Loucy (cell line): ENCODE measurements around the gene NOTCH2.

Source experiments
- EZH2phosphoT487 ChIP-seq: fragments of 200-600 bp; IDR thresholded peaks from 2 replicates; pipeline ENCODE4 v1.6.1; 2018; ENCODE audit warnings: antibody characterized with exemption, mild to moderate bottlenecking, moderate library complexity, borderline replicate concordance
- TF ChIP-seq, protein P1 (sequence below): fragments of 200-600 bp; sonication (generic); conservative IDR thresholded peaks from 2 replicates; pipeline ENCODE4 v1.5.1; 2014; ENCODE audit warnings: mild to moderate bottlenecking, antibody characterized with exemption, low read length

DNA sequence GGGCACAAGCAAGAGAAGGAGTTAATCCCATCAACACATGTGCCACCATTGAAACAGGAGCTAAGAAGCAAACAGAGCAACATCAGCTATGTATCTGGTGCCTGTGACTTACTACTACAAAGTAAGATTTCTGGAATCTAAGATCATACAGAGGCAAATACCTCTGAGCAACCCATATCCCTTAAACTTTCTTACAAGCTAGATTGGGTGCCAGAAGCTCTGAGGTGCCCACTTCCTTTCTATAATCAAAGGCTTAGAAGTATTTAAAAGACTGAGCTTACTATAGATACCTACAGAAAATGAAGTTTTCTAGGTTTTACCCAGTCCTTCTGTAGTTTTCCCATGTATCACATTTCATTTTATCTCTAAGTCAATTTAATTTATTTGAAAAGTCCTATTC is 128.8 kb downstream of the NOTCH2 start:
- TF ChIP-seq, protein P1, sequence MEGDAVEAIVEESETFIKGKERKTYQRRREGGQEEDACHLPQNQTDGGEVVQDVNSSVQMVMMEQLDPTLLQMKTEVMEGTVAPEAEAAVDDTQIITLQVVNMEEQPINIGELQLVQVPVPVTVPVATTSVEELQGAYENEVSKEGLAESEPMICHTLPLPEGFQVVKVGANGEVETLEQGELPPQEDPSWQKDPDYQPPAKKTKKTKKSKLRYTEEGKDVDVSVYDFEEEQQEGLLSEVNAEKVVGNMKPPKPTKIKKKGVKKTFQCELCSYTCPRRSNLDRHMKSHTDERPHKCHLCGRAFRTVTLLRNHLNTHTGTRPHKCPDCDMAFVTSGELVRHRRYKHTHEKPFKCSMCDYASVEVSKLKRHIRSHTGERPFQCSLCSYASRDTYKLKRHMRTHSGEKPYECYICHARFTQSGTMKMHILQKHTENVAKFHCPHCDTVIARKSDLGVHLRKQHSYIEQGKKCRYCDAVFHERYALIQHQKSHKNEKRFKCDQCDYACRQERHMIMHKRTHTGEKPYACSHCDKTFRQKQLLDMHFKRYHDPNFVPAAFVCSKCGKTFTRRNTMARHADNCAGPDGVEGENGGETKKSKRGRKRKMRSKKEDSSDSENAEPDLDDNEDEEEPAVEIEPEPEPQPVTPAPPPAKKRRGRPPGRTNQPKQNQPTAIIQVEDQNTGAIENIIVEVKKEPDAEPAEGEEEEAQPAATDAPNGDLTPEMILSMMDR: no peak
- no peak for TF ChIP-seq EZH2phosphoT487
